GM23338 (cell line): ENCODE results near the gene OR10H2. TPM values are rescaled to one million over a fixed set of nuclear protein-coding genes. Genes with fewer than 3 reads are reported as not detected.

Source experiments
- ATAC-seq: fragments of 200-7000 bp; cut with Tn5 transposase; 3 replicates; pipeline ENCODE4 v1.9.1; 2020
- DNase-seq: peaks from one replicate; pipeline ENCODE4 v3.0.0-alpha.2; 2015; ENCODE audit warnings: low spot score
- H2AFZ ChIP-seq: fragments of 200-600 bp; sonication (generic); 2 replicates; pipeline ENCODE4 v1.8.0; 2016; ENCODE audit warnings: antibody characterized with exemption, mild to moderate bottlenecking, moderate library complexity
- H3F3A ChIP-seq: fragments of 200-600 bp; sonication (generic); replicated peaks from 2 replicates; pipeline ENCODE4 v1.8.0; 2017; ENCODE audit warnings: antibody characterized with exemption, mixed run types, low read depth
- H3K27ac ChIP-seq: fragments of 200-600 bp; sonication (generic); 2 replicates; pipeline ENCODE4 v1.6.1; 2016; ENCODE audit warnings: low read depth
- H3K27me3 ChIP-seq: fragments of 200-600 bp; sonication (generic); 2 replicates; pipeline ENCODE4 v1.8.0; 2016; ENCODE audit warnings: mild to moderate bottlenecking, mixed run types, moderate library complexity; ENCODE audit not compliant: insufficient read depth
- H3K36me3 ChIP-seq: fragments of 200-600 bp; sonication (generic); 2 replicates; pipeline ENCODE4 v1.8.0; 2016; ENCODE audit warnings: mild to moderate bottlenecking; ENCODE audit not compliant: insufficient read depth
- H3K4me1 ChIP-seq: fragments of 200-600 bp; sonication (generic); 2 replicates; pipeline ENCODE4 v1.8.0; 2016; ENCODE audit warnings: mild to moderate bottlenecking, moderate library complexity; ENCODE audit not compliant: insufficient read depth
- H3K4me2 ChIP-seq: fragments of 200-600 bp; sonication (generic); 2 replicates; pipeline ENCODE4 v1.7.1; 2017; ENCODE audit warnings: mixed run types
- H3K4me3 ChIP-seq: fragments of 200-600 bp; sonication (generic); 2 replicates; pipeline ENCODE4 v1.6.1; 2016; ENCODE audit warnings: mixed run types
- H3K79me2 ChIP-seq: fragments of 200-600 bp; sonication (generic); replicated peaks from 2 replicates; pipeline ENCODE4 v1.8.0; 2017; ENCODE audit warnings: mild to moderate bottlenecking; ENCODE audit not compliant: insufficient read depth
- H3K9me2 ChIP-seq: fragments of 200-600 bp; sonication (generic); 2 replicates; pipeline ENCODE4 v1.8.0; 2017; ENCODE audit not compliant: insufficient read depth
- H4K20me1 ChIP-seq: fragments of 200-600 bp; sonication (generic); replicated peaks from 2 replicates; pipeline ENCODE4 v1.8.0; 2017; ENCODE audit warnings: mild to moderate bottlenecking; ENCODE audit not compliant: insufficient read depth
- H3K27ac Mint-ChIP-seq: 2 replicates; pipeline ENCODE4 v1.8.0; 2020; ENCODE audit warnings: inconsistent platforms, mild to moderate bottlenecking, moderate library complexity, mixed read lengths
- H3K27me3 Mint-ChIP-seq: 3 replicates; pipeline ENCODE4 v1.8.0; 2022; ENCODE audit warnings: low read depth, mild to moderate bottlenecking, moderate library complexity, mixed read lengths, inconsistent platforms; ENCODE audit not compliant: insufficient read depth, poor library complexity
- H3K36me3 Mint-ChIP-seq: 3 replicates; pipeline ENCODE4 v1.8.0; 2021; ENCODE audit warnings: low read depth, mild to moderate bottlenecking, inconsistent platforms, moderate library complexity, mixed read lengths
- H3K4me1 Mint-ChIP-seq: 3 replicates; pipeline ENCODE4 v1.8.0; 2020; ENCODE audit warnings: mild to moderate bottlenecking, inconsistent platforms, mixed read lengths
- H3K4me3 Mint-ChIP-seq: 3 replicates; pipeline ENCODE4 v1.8.0; 2021; ENCODE audit warnings: moderate library complexity, mild to moderate bottlenecking, inconsistent platforms, mixed read lengths
- H3K9me3 Mint-ChIP-seq: 3 replicates; pipeline ENCODE4 v1.8.0; 2020; ENCODE audit warnings: moderate library complexity, mild to moderate bottlenecking, inconsistent platforms, mixed read lengths
- CREB1 ChIP-seq: fragments of 250-450 bp; sonication (Bioruptor Pico); IDR thresholded peaks from 2 replicates; pipeline ENCODE4 v1.5.0; 2020; ENCODE audit warnings: low read depth, mild to moderate bottlenecking, moderate library complexity
- CTCF ChIP-seq, 2 experiments: fragments of 200-600 bp in 1 of 2; sonication (generic) in 1 of 2; conservative IDR thresholded peaks; 2 replicates each; pipeline versions ENCODE4 v1.5.1 to v1.6.1; 2016 to 2017; ENCODE audit warnings: antibody characterized with exemption in 2 of 2, low read depth in 2 of 2, mild to moderate bottlenecking in 2 of 2, moderate library complexity in 1 of 2
- EZH2phosphoT487 ChIP-seq: fragments of 200-600 bp; sonication (generic); IDR thresholded peaks from one replicate; pipeline ENCODE4 v1.8.1; 2018; ENCODE audit warnings: antibody characterized with exemption; ENCODE audit not compliant: unreplicated experiment
- JUNB ChIP-seq: IDR thresholded peaks from one replicate; pipeline ENCODE4 v1.6.1; 2016; ENCODE audit warnings: antibody characterized with exemption; ENCODE audit not compliant: unreplicated experiment
- NANOG ChIP-seq: IDR thresholded peaks from 2 replicates; pipeline ENCODE4 v1.6.1; 2016; ENCODE audit warnings: antibody characterized with exemption, borderline replicate concordance
- REST ChIP-seq: IDR thresholded peaks from one replicate; pipeline ENCODE4 v1.6.1; 2018; ENCODE audit warnings: antibody characterized with exemption; ENCODE audit not compliant: unreplicated experiment
- STAT1 ChIP-seq: IDR thresholded peaks from one replicate; pipeline ENCODE4 v1.6.1; 2016; ENCODE audit warnings: antibody characterized with exemption; ENCODE audit not compliant: unreplicated experiment
- ZNF114 ChIP-seq: fragments of 250-450 bp; sonication (Bioruptor Pico); IDR thresholded peaks from 2 replicates; pipeline ENCODE4 v1.5.0; 2020; ENCODE audit warnings: mild to moderate bottlenecking, moderate library complexity
- ZNF331 ChIP-seq: fragments of 250-450 bp; sonication (Bioruptor Pico); IDR thresholded peaks from 2 replicates; pipeline ENCODE4 v1.5.0; 2020; ENCODE audit warnings: low read depth, mild to moderate bottlenecking, moderate library complexity
- polyA plus RNA-seq: library from polyadenylated mRNA; unstranded; fragments of >200 nt; fragmentation: Nextera tagmentation; extraction: Ambion mirVana; gene quantifications from 2 replicates; pipeline ENCODE4 v1.2.1, GENCODE V29; 2016
- total RNA-seq: library from RNA; depleted of rRNA; stranded (reverse); fragments of >200 nt; shearing (Covaris generic); gene quantifications from 2 replicates; pipeline ENCODE4 v1.2.3, GENCODE V29; 2014
- TF ChIP-seq, protein P1 (sequence below): fragments of 250-450 bp; sonication (Bioruptor Pico); IDR thresholded peaks from 2 replicates; pipeline ENCODE4 v1.5.0; 2020; ENCODE audit warnings: mild to moderate bottlenecking, moderate library complexity
- TF ChIP-seq, protein P2 (sequence below): IDR thresholded peaks from 2 replicates; pipeline ENCODE4 v1.6.1; 2016; ENCODE audit warnings: antibody characterized with exemption

Gene OR10H2
- total and polyA plus RNA-seq, 2 experiments from 2014 or later: not detected

DNA sequence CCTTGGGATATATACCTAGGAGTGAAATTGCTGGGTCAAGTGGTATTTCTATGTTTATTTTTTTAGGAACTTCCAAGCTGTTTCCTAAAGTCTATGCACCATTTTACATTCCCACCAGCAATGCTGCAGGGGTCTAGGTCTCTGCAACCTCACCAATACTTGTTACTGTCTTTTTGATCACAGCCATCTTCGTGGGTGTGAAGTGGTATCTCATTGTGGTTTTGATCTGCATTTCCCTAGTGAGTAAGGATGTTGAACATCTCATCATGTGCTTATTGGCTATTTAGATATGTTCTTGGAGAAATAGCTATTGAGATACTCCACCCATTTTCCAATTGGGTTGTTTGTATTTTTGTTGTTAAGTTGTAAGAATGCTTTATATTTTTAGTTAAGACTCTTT, 2.7 kb downstream of the OR10H2 start (continued):
- TF ChIP-seq, protein P1, sequence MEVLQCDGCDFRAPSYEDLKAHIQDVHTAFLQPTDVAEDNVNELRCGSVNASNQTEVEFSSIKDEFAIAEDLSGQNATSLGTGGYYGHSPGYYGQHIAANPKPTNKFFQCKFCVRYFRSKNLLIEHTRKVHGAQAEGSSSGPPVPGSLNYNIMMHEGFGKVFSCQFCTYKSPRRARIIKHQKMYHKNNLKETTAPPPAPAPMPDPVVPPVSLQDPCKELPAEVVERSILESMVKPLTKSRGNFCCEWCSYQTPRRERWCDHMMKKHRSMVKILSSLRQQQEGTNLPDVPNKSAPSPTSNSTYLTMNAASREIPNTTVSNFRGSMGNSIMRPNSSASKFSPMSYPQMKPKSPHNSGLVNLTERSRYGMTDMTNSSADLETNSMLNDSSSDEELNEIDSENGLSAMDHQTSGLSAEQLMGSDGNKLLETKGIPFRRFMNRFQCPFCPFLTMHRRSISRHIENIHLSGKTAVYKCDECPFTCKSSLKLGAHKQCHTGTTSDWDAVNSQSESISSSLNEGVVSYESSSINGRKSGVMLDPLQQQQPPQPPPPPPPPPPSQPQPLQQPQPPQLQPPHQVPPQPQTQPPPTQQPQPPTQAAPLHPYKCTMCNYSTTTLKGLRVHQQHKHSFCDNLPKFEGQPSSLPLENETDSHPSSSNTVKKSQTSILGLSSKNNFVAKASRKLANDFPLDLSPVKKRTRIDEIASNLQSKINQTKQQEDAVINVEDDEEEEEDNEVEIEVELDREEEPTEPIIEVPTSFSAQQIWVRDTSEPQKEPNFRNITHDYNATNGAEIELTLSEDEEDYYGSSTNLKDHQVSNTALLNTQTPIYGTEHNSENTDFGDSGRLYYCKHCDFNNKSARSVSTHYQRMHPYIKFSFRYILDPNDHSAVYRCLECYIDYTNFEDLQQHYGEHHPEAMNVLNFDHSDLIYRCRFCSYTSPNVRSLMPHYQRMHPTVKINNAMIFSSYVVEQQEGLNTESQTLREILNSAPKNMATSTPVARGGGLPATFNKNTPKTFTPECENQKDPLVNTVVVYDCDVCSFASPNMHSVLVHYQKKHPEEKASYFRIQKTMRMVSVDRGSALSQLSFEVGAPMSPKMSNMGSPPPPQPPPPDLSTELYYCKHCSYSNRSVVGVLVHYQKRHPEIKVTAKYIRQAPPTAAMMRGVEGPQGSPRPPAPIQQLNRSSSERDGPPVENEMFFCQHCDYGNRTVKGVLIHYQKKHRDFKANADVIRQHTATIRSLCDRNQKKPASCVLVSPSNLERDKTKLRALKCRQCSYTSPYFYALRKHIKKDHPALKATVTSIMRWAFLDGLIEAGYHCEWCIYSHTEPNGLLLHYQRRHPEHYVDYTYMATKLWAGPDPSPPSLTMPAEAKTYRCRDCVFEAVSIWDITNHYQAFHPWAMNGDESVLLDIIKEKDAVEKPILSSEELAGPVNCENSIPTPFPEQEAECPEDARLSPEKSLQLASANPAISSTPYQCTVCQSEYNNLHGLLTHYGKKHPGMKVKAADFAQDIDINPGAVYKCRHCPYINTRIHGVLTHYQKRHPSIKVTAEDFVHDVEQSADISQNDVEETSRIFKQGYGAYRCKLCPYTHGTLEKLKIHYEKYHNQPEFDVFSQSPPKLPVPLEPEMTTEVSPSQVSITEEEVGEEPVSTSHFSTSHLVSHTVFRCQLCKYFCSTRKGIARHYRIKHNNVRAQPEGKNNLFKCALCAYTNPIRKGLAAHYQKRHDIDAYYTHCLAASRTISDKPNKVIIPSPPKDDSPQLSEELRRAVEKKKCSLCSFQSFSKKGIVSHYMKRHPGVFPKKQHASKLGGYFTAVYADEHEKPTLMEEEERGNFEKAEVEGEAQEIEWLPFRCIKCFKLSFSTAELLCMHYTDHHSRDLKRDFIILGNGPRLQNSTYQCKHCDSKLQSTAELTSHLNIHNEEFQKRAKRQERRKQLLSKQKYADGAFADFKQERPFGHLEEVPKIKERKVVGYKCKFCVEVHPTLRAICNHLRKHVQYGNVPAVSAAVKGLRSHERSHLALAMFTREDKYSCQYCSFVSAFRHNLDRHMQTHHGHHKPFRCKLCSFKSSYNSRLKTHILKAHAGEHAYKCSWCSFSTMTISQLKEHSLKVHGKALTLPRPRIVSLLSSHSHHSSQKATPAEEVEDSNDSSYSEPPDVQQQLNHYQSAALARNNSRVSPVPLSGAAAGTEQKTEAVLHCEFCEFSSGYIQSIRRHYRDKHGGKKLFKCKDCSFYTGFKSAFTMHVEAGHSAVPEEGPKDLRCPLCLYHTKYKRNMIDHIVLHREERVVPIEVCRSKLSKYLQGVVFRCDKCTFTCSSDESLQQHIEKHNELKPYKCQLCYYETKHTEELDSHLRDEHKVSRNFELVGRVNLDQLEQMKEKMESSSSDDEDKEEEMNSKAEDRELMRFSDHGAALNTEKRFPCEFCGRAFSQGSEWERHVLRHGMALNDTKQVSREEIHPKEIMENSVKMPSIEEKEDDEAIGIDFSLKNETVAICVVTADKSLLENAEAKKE (CRISPR knock-in tag): no peak
- TF ChIP-seq STAT1 (no peak), ZNF331 (CRISPR knock-in tag) (no peak)

GRCh38 chr19:15732388-15732787, 4.6 kb downstream of the OR10H2 start:
- no peaks in the 10 kb centered on the region for H3F3A ChIP-seq
- TF ChIP-seq CREB1 (no peak), NANOG (no peak), ZNF331 (CRISPR knock-in tag) (no peak), REST (no peak), JUNB (no peak), ZNF114 (CRISPR knock-in tag) (no peak), CTCF (conservative IDR thresholded peaks at IDR 0.05; ENCODE audit: low read depth in 2 of 2) (no peak), EZH2phosphoT487 (no peak)
- TF ChIP-seq, protein P2, sequence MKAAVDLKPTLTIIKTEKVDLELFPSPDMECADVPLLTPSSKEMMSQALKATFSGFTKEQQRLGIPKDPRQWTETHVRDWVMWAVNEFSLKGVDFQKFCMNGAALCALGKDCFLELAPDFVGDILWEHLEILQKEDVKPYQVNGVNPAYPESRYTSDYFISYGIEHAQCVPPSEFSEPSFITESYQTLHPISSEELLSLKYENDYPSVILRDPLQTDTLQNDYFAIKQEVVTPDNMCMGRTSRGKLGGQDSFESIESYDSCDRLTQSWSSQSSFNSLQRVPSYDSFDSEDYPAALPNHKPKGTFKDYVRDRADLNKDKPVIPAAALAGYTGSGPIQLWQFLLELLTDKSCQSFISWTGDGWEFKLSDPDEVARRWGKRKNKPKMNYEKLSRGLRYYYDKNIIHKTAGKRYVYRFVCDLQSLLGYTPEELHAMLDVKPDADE: no peak

More at GRCh38 chr19:15732388-15732787, 4.6 kb downstream of the OR10H2 start:
- no peak overlapping the region for H3K4me3 Mint-ChIP-seq
- H3K9me3 Mint-ChIP-seq: peaks cover 89% of the 10 kb centered on the region
- Histone ChIP-seq H3K36me3 (no peaks in the 10 kb centered on the region), H4K20me1 (no peaks in the 10 kb centered on the region), H3K9me2 (no peaks in the 10 kb centered on the region), H3K4me3 (no peak overlapping the region), H3K27me3 (no peaks in the 10 kb centered on the region), H3K79me2 (no peaks in the 10 kb centered on the region), H3K27ac (no peak overlapping the region), H3K4me2 (no peak overlapping the region), H3K4me1 (no peaks in the 10 kb centered on the region), H2AFZ (no peak overlapping the region)
- H3K4me1 Mint-ChIP-seq: no peaks in the 10 kb centered on the region
- DNase-seq (no peak), ATAC-seq (no peak)
- peaks cover 29% of the 10 kb centered on the region for H3K36me3 Mint-ChIP-seq
- no peak overlapping the region for H3K27ac Mint-ChIP-seq
- peaks cover 7% of the 10 kb centered on the region for H3K27me3 Mint-ChIP-seq
